Endodermal cell (in vitro differentiated cells): ENCODE measurements around the gene KCNQ5. TPM values are rescaled to one million over a fixed set of nuclear protein-coding genes. Genes with fewer than 3 reads are reported as not detected.

ENCODE experiments used
- DNase-seq: peaks from one replicate; pipeline ENCODE4 v3.0.0-alpha.2; 2017
- H3K27ac ChIP-seq: 2 replicates; pipeline ENCODE4 v1.5.1; 2013; ENCODE audit warnings: mild to moderate bottlenecking, low read depth, low read length, moderate library complexity
- H3K27me3 ChIP-seq: 2 replicates; pipeline ENCODE4 v1.6.1; 2013; ENCODE audit warnings: mild to moderate bottlenecking, low read length, moderate library complexity; ENCODE audit not compliant: insufficient read depth, control insufficient read depth, poor library complexity, severe bottlenecking
- H3K36me3 ChIP-seq: 2 replicates; pipeline ENCODE4 v1.7.0; 2013; ENCODE audit warnings: mild to moderate bottlenecking, low read length, moderate library complexity; ENCODE audit not compliant: control insufficient read depth, insufficient read depth
- H3K4me1 ChIP-seq: one replicate; pipeline ENCODE4 v1.7.0; 2013; ENCODE audit warnings: low read length; ENCODE audit not compliant: control insufficient read depth, insufficient read depth
- H3K4me3 ChIP-seq: 2 replicates; pipeline ENCODE4 v1.5.1; 2013; ENCODE audit warnings: mild to moderate bottlenecking, low read length, moderate library complexity
- H3K9ac ChIP-seq: 2 replicates; pipeline ENCODE4 v1.6.1; 2013; ENCODE audit warnings: mild to moderate bottlenecking, low read length, moderate library complexity; ENCODE audit not compliant: poor library complexity, severe bottlenecking; ENCODE audit errors: extremely low read depth
- H3K9me3 ChIP-seq: 2 replicates; pipeline ENCODE4 v1.6.1; 2013; ENCODE audit warnings: mild to moderate bottlenecking, low read length, moderate library complexity; ENCODE audit not compliant: control insufficient read depth
- H3K27ac Mint-ChIP-seq: 2 replicates; pipeline ENCODE4 v1.8.0; 2020; ENCODE audit warnings: mixed read lengths
- H3K27me3 Mint-ChIP-seq: 2 replicates; pipeline ENCODE4 v1.8.0; 2021; ENCODE audit warnings: mild to moderate bottlenecking, mixed read lengths; ENCODE audit not compliant: insufficient read depth
- H3K36me3 Mint-ChIP-seq: 2 replicates; pipeline ENCODE4 v1.8.0; 2020; ENCODE audit warnings: low read depth, mixed read lengths
- H3K4me1 Mint-ChIP-seq: 2 replicates; pipeline ENCODE4 v1.8.0; 2020; ENCODE audit warnings: mixed read lengths
- H3K4me3 Mint-ChIP-seq: 2 replicates; pipeline ENCODE4 v1.8.0; 2020; ENCODE audit warnings: mild to moderate bottlenecking, moderate library complexity, mixed read lengths
- H3K9me3 Mint-ChIP-seq: 2 replicates; pipeline ENCODE4 v1.8.0; 2020; ENCODE audit warnings: mild to moderate bottlenecking, mixed read lengths
- CTCF ChIP-seq: fragments of 200-600 bp; sonication (generic); conservative IDR thresholded peaks from 2 replicates; pipeline ENCODE4 v1.5.0; 2021; ENCODE audit warnings: antibody characterized with exemption, mild to moderate bottlenecking
- WGBS, 2 experiments: methylation state at CpG; one replicate each; pipeline versions ENCODE4 v1.1.5 to v1.1.7; 2013; ENCODE audit warnings: missing lambda C conversion rate in 2 of 2, mixed read lengths in 1 of 2; ENCODE audit not compliant: insufficient coverage in 1 of 2, insufficient read length in 1 of 2; 5-methylcytosine and 5-hydroxymethylcytosine counted together
- total RNA-seq, 2 donors: library from RNA; stranded (reverse); fragmentation: NEBNext Ultra II Directional in 1 of 2; extraction: Animal tissue kit (Norgen Biotek cat#: 25700) in 1 of 2; gene quantifications; 2 replicates in 1 of 2; 3 replicates in 1 of 2; pipeline ENCODE4 v1.2.1, GENCODE V29; 2021

KCNQ5 gene
- total RNA-seq, 2 donors from 2014 or later, result 2.4 to 8.3 TPM

DNA sequence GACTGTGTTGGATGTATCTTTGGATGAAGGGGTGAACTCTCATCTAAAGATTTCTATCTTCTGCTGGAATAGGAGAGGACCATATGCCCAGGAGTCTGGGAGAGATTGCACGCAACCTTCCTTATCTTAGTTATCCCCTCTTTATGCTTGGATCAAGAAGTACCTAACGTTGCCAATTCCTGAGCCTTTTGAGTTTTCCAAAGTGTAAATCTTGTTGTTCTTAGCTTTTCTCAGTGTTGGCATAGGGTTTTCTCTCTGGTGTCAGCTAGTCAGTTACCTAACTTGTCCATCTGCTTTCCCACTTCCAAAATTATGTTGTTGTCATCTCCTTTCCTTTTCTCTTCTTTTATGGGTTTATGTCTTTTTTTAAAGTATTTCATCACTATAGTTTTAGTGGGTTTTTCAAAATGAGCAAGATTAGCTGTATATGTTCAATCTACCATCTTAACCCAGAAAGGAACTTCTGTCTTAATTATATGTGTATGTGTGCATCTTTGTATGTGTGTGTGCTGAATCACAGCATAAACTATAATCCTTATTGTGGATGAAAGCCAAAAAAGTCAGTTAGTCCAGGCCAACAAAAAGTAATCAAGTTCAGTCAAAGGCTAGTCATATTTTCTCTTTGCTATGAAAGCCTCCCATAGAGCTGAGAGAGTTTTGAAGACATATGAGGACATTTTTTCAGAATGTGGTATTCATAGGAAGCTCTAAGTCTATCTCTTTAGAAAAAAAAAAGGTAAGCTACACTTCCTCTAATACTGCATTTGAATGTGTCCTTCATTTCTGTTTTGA lies 531.3 kb downstream of the KCNQ5 start:
- peaks cover 4% of the 10 kb centered on the region for H3K9me3 Mint-ChIP-seq
- no peaks in the 10 kb centered on the region for H3K4me1 ChIP-seq
- H3K36me3 ChIP-seq, result no peaks in the 10 kb centered on the region
- H3K27ac ChIP-seq, result no peak overlapping the region
- no peak overlapping the region for H3K9ac ChIP-seq
- no peaks in the 10 kb centered on the region for H3K9me3 ChIP-seq
- no peak overlapping the region for H3K4me3 Mint-ChIP-seq
- TF ChIP-seq CTCF, result no peak
- H3K4me1 Mint-ChIP-seq, result no peaks in the 10 kb centered on the region
- 53 to 72% methylated on average over 2 of the region's 2 CpGs for WGBS, 2 experiments
- H3K27me3 Mint-ChIP-seq, result no peaks in the 10 kb centered on the region
- DNase-seq, result no peak
- H3K27ac Mint-ChIP-seq, result no peak overlapping the region
- H3K27me3 ChIP-seq, result no peaks in the 10 kb centered on the region
- no peak overlapping the region for H3K4me3 ChIP-seq
- H3K36me3 Mint-ChIP-seq, result no peaks in the 10 kb centered on the region

- no peak overlapping the region for H3K27ac Mint-ChIP-seq
- WGBS, 2 experiments, result 93 to 96% methylated on average over 23 to 41 of the region's 41 CpGs
Observed at GRCh38 chr6:73156793-73157767, 535.2 kb downstream of the KCNQ5 start.

More at GRCh38 chr6:73156793-73157767, 535.2 kb downstream of the KCNQ5 start:
- DNase-seq, result no peak
- H3K27ac ChIP-seq, result no peak overlapping the region
- no peak for TF ChIP-seq CTCF
- Mint-ChIP-seq H3K9me3 (peaks cover 6% of the 10 kb centered on the region), H3K4me1 (no peaks in the 10 kb centered on the region), H3K36me3 (no peaks in the 10 kb centered on the region), H3K4me3 (no peak overlapping the region), H3K27me3 (no peaks in the 10 kb centered on the region)
- no peaks in the 10 kb centered on the region for H3K27me3 ChIP-seq
- no peak overlapping the region for H3K4me3 ChIP-seq
- no peak overlapping the region for H3K9ac ChIP-seq
- H3K4me1 ChIP-seq, result no peaks in the 10 kb centered on the region
- no peaks in the 10 kb centered on the region for H3K9me3 ChIP-seq
- H3K36me3 ChIP-seq, result no peaks in the 10 kb centered on the region
